HCT116 (cell line): Measurements from ENCODE around the gene HADH. TPM values are rescaled to one million over a fixed set of nuclear protein-coding genes. Genes with fewer than 3 reads are reported as not detected.

Experiments used
- ATAC-seq: fragments of 200-7000 bp; cut with Tn5 transposase; 2 replicates; pipeline ENCODE4 v1.9.1; 2020; ENCODE audit warnings: mild to moderate bottlenecking, moderate library complexity
- BruUV-seq: library from RNA; stranded (reverse); fragments of 400-500 nt; replicated peaks from 2 replicates; lab custom pipeline; 2021; lab: Mats Ljungman, UMichigan
- CTCF ChIA-PET: fragments of 300-600 bp; sonication (Branson Sonifier 250); formaldehyde crosslinking; loops from one replicate; lab custom pipeline; 2021; ENCODE audit warnings: antibody characterized with exemption; lab: Charles Lee
- POLR2A ChIA-PET: fragments of 300-600, 350-600 bp; sonication (Branson Sonifier 250); formaldehyde crosslinking; loops from one replicate; lab custom pipeline; 2021; ENCODE audit warnings: antibody characterized with exemption; lab: Charles Lee
- RAD21 ChIA-PET, 2 experiments: fragments of 300-600 bp; sonication (Branson Sonifier 250); formaldehyde crosslinking; loops; one replicate each; lab custom pipeline; 2023; ENCODE audit warnings: low total read pairs in 2 of 2; ENCODE audit not compliant: uncharacterized antibody in 2 of 2, unreplicated experiment in 2 of 2, low non-redundant PET in 1 of 2; lab: Charles Lee
- DNase-seq: peaks from one replicate; pipeline ENCODE4 v3.0.0-alpha.2; 2010; ENCODE audit warnings: low read depth, low spot score
- H2AFZ ChIP-seq: fragments of 200-600 bp; shearing (Covaris generic), sonication (generic); 2 replicates; pipeline ENCODE4 v1.6.1; 2017; ENCODE audit warnings: low read depth, mixed run types, mixed read lengths, antibody characterized with exemption, low read length; ENCODE audit not compliant: poor library complexity, severe bottlenecking
- H3K27ac ChIP-seq: 2 replicates; pipeline ENCODE4 v1.5.1; 2012; ENCODE audit warnings: low read depth, low read length
- H3K27me3 ChIP-seq: fragments of 200-600 bp; sonication (generic); 2 replicates; pipeline ENCODE4 v1.6.1; 2016; ENCODE audit warnings: mixed run types, low read length, mixed read lengths; ENCODE audit not compliant: insufficient read depth
- H3K36me3 ChIP-seq, 2 experiments: fragments of 200-500 bp in 1 of 2; fragments of 200-600 bp in 1 of 2; sonication (Bioruptor generic) in 1 of 2; sonication (generic) in 1 of 2; 2 replicates each; pipeline versions ENCODE4 v1.5.1 to v1.6.1; 2014 to 2016; ENCODE audit warnings: low read length in 2 of 2, inconsistent platforms in 1 of 2, mixed read lengths in 1 of 2, mixed run types in 1 of 2; ENCODE audit not compliant: insufficient read depth in 2 of 2, control insufficient read depth in 1 of 2
- H3K4me1 ChIP-seq, 2 experiments: fragments of 200-600 bp in 1 of 2; sonication (generic) in 1 of 2; 2 replicates each; pipeline versions ENCODE4 v1.5.1 to v1.6.1; 2012 to 2017; ENCODE audit warnings: low read length in 2 of 2, inconsistent platforms in 1 of 2, mild to moderate bottlenecking in 1 of 2, mixed read lengths in 1 of 2, mixed run types in 1 of 2, moderate library complexity in 1 of 2; ENCODE audit not compliant: insufficient read depth in 2 of 2, control insufficient read depth in 1 of 2
- H3K4me2 ChIP-seq: fragments of 200-600 bp; sonication (generic); 2 replicates; pipeline ENCODE4 v1.6.1; 2017; ENCODE audit warnings: mixed run types, low read length, mixed read lengths
- H3K4me3 ChIP-seq, 2 experiments: fragments of 200-600 bp in 1 of 2; sonication (generic) in 1 of 2; replicated peaks in 1 of 2; 2 replicates each; pipeline ENCODE4 v1.5.1; 2011 to 2016; ENCODE audit warnings: low read length in 2 of 2, control low read depth in 1 of 2, low read depth in 1 of 2, mild to moderate bottlenecking in 1 of 2, mixed read lengths in 1 of 2, mixed run types in 1 of 2
- H3K79me2 ChIP-seq: fragments of 200-600 bp; sonication (generic); 2 replicates; pipeline ENCODE4 v1.6.1; 2017; ENCODE audit warnings: mild to moderate bottlenecking, mixed run types, low read length, moderate library complexity, mixed read lengths; ENCODE audit not compliant: insufficient read depth
- H3K9ac ChIP-seq: fragments of 200-600 bp; sonication (generic); 2 replicates; pipeline ENCODE4 v1.6.1; 2016; ENCODE audit warnings: low read length, mixed read lengths
- H3K9me2 ChIP-seq: fragments of 200-600 bp; sonication (generic), shearing (Covaris generic); 2 replicates; pipeline ENCODE4 v1.6.1; 2017; ENCODE audit warnings: mixed run types, mild to moderate bottlenecking, moderate library complexity; ENCODE audit not compliant: insufficient read depth
- H3K9me3 ChIP-seq, 2 experiments: fragments of 200-500 bp in 1 of 2; fragments of 200-600 bp in 1 of 2; sonication (Bioruptor generic) in 1 of 2; sonication (generic) in 1 of 2; 2 replicates each; pipeline ENCODE4 v1.6.1; 2014 to 2017; ENCODE audit warnings: low read length in 2 of 2, mixed read lengths in 2 of 2, inconsistent platforms in 1 of 2, low read depth in 1 of 2, mild to moderate bottlenecking in 1 of 2, mixed run types in 1 of 2, moderate library complexity in 1 of 2; ENCODE audit not compliant: control insufficient read depth in 1 of 2, insufficient read depth in 1 of 2
- H4K20me1 ChIP-seq: fragments of 200-600 bp; sonication (generic), shearing (Covaris generic); 2 replicates; pipeline ENCODE4 v1.6.1; 2017; ENCODE audit warnings: mixed run types, mild to moderate bottlenecking, moderate library complexity; ENCODE audit not compliant: insufficient read depth
- MAX ChIP-seq: IDR thresholded peaks from 2 replicates; pipeline ENCODE4 v1.6.1; 2012
- SIN3A ChIP-seq: IDR thresholded peaks from 2 replicates; pipeline ENCODE4 v1.6.1; 2012; ENCODE audit warnings: low read depth
- TCF7L2 ChIP-seq: IDR thresholded peaks from 2 replicates; pipeline ENCODE4 v1.7.0; 2011; ENCODE audit warnings: borderline replicate concordance, inconsistent platforms; ENCODE audit not compliant: insufficient read depth, insufficient read length; ENCODE audit errors: extremely low read depth
- ZBTB33 ChIP-seq: IDR thresholded peaks from 2 replicates; pipeline ENCODE4 v1.6.1; 2011; ENCODE audit warnings: mild to moderate bottlenecking, low read length, moderate library complexity; ENCODE audit not compliant: insufficient replicate concordance; ENCODE audit errors: extremely low read depth
- intact Hi-C: fragments of 100-400 bp; cut with micrococcal nuclease; formaldehyde crosslinking; loops from 2 replicates; pipeline ENCODE4 v1.10.0; 2022
- total RNA-seq: library from RNA; stranded (reverse); gene quantifications from one replicate; pipeline ENCODE4 v1.2.1, GENCODE V29; 2021; ENCODE audit not compliant: unreplicated experiment

Gene HADH
- total RNA-seq, 1 experiment from 2014 or later = 30.2 TPM

GRCh38 chr4:108060686-108061321 is 71.1 kb downstream of the HADH start:
- RAD21 ChIA-PET = interaction anchor here (0.7 to 1.3 kb wide), 4 partner anchors 12 to 512 kb away, joined by 3 read pairs; no protein-coding TSS in a partner anchor
- Histone ChIP-seq H3K27me3 (no peaks in the 10 kb centered on the region), H3K9me3 (no peaks in the 10 kb centered on the region), H4K20me1 (no peaks in the 10 kb centered on the region), H3K27ac (no peak overlapping the region), H3K36me3 (no peaks in the 10 kb centered on the region), H3K9me2 (no peaks in the 10 kb centered on the region), H3K4me3 (no peak overlapping the region), H3K9ac (no peak overlapping the region), H3K79me2 (no peaks in the 10 kb centered on the region), H2AFZ (peak overlapping the region; percentile 83), H3K4me2 (peak overlapping the region; percentile 9), H3K4me1 (peaks cover 0 to 22% of the 10 kb centered on the region in 2 experiments; a peak in 2 of 4 replicates)
- TF ChIP-seq MAX = no peak
- peak; percentile 58 for TF ChIP-seq TCF7L2
- CTCF ChIA-PET = interaction anchor here (0.8 to 5.4 kb wide), 4 partner anchors 41 to 512 kb away, joined by 3 to 29 read pairs (median 7); no protein-coding TSS in a partner anchor
- no TSS peak for BruUV-seq
- ATAC-seq (0 out of 2 replicates have a peak, but pooled peaks have one; percentile 25), DNase-seq (no peak)
- POLR2A ChIA-PET = interaction anchor here (1.4 kb wide), 1 partner anchor 512 kb away, joined by 3 read pairs; no protein-coding TSS in a partner anchor
- intact Hi-C loops = loop anchor here (1.0 to 10.0 kb wide), 3 partner anchors 432 to 1344 kb away; no protein-coding TSS in a partner anchor

DNA sequence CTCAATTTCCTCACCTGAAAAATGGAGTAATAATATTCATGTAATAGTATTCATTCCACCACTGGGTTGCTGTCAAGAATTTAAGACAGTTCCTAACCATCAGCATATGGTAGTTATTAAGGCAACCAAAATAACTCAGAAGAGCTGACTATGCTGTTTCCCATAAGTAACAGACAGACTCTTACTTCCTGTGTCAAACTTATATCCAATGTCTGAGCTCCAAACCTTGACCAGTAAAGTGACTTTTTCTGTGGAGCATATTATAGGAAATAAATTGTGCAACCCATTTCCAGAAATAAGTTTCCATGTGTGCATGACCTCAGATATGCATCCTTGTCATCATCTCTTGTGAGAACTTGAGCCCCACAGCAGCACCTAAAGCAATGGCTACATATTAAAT is 78.8 kb downstream of the HADH start:
- Histone ChIP-seq H3K9ac (no peak overlapping the region), H3K27ac (no peak overlapping the region), H4K20me1 (no peaks in the 10 kb centered on the region), H3K4me3 (no peak overlapping the region), H3K4me1 (no peaks in the 10 kb centered on the region), H2AFZ (no peak overlapping the region), H3K27me3 (peaks cover 8% of the 10 kb centered on the region; the same call in 1 of the 2 replicates), H3K4me2 (no peak overlapping the region), H3K9me2 (no peaks in the 10 kb centered on the region), H3K36me3 (no peaks in the 10 kb centered on the region), H3K9me3 (no peaks in the 10 kb centered on the region)
- no peak for ATAC-seq
- no peak for DNase-seq
- intact Hi-C loops = loop anchor here (10.0 kb wide), 1 partner anchor 1336 kb away; no protein-coding TSS in a partner anchor
- CTCF ChIA-PET = no interaction called here
- RAD21 ChIA-PET = no interaction called here
- BruUV-seq = no TSS peak
- POLR2A ChIA-PET = no interaction called here
- no peak for TF ChIP-seq SIN3A
- no peak for TF ChIP-seq ZBTB33
- TF ChIP-seq, all 23 proteins: peak for 0
- H3K79me2 ChIP-seq = no peaks in the 10 kb centered on the region
